ENCODE data around the gene ZIC4.

DNA sequence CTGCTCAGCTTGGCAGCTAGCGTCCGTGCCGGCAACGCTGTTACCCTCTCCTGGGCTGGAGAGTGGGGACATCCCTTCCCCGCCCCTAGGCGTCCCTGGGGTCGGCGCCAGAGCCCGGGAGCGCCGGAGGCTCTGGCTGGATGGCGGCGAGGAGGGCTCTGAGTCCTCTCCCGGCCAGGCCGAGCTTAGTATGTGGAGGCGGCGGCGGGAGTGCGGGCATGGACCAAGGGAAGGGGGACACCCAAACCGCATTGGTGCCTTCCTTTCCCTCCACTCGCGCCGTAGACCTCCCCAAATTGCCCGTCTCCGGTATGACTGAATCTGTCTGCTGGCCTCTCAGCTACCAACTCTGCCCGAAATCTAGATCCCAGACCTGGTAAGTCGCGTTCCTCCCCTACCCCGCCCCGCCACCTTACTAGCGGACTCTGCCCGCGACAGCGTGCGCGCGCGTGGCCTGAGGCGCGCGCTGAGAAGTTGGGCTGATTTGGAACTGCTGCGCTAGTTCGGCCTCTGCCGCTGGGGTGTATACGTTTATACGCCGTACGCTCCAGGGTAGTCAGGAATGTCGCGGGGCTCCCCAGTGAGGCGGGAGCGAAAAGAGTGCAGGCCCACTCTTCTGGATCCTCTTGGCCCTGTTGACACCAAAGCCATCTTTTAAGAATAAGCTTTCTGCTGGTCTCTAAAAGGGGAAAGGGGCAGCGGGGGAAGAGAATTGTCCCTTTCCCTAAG, 15.0 kb upstream of the ZIC4 start:
- TF ChIP-seq RARB (CRISPR knock-in tag; IDR thresholded peaks at IDR 0.05) = no peak
- no peak for TF ChIP-seq ZFP3 (CRISPR knock-in tag; IDR thresholded peaks at IDR 0.05)
